Activated naive CD4-positive, alpha-beta T cell treated with anti-CD3 and anti-CD28 coated beads, Interleukin-2, amount 50 U/mL, for 16 hours (primary cell): ENCODE results near the gene DUSP22.

Source experiments
- DNase-seq: peaks from one replicate; pipeline ENCODE4 v3.0.0-alpha.2; 2020

DUSP22 gene

DNA sequence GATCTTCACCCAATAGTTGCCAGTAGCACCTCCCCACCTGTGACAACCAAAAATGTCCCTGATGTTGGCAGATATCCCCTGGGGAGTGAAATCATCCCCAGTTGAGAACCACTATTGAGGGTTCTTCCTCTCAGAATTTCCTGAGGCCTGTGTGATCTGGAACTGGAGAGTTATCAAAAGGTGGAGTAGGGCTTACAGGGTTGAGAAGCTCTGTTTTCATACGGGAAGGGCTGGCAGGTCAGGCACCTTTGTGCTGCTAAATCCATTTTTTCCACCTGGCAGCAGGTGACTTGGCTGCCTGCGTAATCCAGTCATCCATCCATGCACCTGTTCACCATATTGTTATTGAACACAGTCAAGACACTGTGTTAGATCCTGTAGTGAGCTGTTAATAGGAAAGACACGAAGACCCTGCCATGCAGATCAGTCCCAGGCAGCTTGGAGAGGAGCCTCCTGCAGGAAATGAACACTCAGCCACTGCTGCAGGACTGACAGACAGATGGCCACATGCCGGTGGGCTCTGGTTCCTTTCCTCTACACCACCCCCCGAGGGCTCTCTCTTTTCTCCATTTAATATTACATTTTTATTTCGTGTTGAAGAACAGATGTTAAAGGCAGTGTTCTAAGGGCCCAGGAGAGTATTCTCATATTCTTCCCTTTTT is 5.4 kb downstream of the DUSP22 start:
- DNase-seq = no peak

DNA sequence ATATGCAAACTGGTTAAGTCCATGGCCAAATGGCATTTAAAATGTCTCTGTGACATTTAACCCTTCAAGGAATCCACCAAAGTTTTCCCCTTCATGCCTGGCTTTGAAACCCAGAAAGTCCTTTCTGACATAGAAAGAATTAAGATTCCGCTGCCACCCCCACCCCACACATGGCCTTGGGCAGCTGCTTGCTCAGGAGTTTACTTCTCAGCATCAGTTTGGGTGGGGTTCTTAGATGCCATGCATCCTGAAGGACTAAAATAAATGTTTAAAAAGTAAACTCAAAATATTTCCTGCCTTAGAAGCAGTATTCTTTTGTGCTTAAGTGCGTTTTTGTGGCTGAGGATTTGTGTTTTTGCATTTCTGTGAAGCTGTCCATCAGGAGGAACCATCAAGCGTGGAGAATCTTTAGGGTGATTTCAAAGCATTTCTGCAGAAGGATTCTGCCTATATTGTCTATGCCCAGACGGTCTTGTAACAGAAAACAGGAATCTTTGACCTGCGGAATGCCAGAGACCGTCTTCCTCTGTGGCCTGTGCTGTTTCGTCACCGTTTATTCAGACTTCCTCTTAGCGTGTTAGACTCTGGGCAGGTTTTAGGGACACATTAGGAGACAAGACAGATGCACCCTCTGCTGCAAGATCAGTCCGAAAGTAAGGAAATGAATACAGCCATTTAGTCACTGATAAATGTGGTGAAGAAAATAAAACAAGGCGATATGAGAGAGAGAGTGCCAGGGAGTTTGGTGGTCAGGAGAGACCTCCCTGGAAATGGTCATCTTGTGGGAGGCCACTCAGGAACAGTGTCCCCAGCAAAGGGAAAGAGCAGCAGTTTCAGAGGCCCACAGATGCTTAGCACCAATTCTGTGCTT is 6.2 kb downstream of the DUSP22 start:
- DNase-seq = no peak

DNA sequence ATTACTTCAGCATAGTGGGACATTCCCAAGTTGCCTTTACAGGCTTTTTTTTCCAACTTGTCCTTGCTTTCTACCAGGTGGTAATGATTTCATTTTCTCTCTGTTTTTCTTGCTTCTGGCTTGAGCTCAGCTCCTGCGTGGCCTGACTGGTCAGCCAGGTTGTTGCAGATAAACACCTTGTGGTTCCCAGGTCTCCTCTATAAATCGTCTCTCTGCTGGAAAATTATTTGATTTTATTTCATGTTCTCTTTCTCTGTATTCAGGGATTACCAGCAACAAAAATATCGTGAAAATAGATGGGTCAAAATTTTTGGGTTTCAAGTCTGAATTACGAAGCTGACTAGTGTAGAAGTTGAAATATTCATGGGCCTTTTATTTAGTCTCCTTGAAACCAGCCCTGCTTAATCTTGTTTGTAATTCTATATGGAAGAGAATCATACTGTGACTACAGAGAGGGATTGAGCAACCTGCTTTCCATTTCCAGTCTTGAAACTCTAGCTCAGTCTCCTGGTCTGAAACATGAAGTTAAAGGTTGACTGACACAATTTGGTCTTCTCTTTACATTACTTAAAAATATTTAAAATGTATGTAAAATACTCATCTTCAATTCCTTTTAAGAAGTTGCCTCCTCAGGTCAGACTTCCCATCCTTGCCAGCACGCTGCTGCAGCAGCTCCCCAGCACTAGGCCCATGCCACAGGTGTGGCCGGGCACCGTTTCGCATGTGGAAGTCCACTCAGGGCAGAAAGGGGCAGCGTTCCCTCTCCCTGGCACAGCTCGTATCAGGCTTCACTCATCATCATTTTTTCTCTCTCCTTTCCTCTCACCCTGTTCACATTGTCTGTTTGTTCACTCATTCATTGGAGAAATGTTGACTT is 7.1 kb downstream of the DUSP22 start:
- no peak for DNase-seq

GRCh38 chr6:300026-300425 is 7.7 kb downstream of the DUSP22 start:
- DNase-seq = no peak

DNA sequence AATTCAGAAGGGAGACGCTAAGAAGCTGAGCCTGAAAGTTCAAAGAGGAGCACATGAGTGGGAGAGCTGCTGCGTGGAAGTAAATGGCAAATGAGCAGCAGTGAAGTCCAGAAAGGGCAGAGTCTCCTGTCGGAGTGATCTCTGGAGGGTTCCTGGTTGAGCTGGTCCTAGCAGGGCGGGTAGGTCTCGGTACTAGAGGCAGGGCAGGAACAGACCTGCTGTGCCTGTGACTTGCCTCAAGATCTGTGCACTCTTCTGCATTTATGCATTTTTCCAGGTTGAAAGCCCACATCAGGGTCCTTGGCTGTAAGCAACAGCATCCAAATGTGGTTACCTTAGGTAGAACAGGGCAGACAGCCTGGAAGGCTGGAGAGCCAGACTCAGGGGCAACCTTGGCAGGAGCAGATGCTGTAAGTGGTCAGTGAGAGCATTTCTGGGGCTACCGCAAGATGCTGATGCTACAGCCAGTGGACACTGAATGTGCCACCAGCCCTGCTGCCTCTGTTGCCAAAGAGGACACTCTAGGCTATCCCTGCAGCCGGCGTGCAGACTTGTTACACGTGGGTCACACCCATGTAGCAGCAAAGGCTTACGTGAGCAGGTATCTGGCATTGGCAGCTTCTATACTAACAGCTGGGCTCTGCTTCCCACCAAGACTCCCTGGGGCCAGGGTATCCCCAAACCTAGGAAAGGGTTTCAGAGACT is 8.4 kb downstream of the DUSP22 start:
- DNase-seq = no peak

DNA sequence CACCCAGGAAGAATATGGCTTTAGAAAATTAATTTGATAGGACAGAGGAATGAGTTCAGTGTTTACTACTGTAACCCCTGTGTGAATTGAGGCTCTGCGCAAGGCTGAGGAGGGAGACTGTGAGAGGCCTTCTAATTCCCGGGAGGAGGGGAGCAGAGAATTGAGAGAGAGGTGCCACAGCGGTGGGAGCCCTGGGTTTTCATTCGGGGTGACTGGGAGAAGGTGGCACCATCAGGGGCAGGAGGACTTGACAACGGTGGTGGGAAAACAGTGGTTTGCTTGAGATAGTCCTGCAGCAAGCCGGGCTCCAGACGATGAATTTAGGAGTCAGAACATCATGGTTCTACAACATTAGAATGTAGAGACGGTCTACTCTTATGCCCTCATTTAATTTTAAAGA is 9.2 kb downstream of the DUSP22 start:
- no peak for DNase-seq

DNA sequence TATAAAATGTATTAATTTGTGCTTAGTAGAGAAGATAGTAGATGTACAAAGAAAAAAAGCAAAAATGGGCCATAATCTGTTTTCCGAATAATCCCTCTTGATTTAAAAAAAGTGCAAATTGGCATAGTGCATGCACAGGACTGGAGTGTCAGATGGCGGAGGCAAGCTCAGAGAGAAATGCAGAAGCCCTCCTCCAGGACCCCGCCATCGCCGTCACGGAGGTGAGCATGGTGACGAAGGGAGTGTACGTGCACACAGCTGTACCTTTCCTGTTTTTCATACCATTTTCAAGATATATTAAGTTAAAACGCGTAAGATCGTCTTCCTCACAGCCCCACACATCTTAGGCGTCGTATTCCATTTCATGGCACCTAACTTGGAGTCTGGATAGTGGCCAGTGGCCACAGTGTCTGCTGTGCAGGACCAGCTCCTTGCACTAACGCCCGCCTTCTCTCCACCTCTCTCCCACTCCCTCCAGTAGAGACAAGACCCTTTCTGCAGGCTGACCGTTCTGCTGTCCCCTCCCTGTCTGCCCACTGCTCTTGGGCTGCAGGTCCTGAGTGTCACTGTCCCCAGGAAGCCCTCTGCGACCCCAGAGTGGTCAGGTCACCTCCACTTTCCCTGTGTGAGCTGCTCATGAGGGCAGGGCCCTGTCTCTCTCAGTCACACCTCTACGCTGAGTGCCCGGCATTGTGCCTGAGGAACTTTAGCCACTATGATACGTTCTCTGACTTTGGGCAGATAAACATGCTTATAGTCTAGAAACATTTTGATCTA is 9.8 kb downstream of the DUSP22 start:
- DNase-seq = no peak

GRCh38 chr6:302760-303159 is 10.5 kb downstream of the DUSP22 start:
- no peak for DNase-seq

DNA sequence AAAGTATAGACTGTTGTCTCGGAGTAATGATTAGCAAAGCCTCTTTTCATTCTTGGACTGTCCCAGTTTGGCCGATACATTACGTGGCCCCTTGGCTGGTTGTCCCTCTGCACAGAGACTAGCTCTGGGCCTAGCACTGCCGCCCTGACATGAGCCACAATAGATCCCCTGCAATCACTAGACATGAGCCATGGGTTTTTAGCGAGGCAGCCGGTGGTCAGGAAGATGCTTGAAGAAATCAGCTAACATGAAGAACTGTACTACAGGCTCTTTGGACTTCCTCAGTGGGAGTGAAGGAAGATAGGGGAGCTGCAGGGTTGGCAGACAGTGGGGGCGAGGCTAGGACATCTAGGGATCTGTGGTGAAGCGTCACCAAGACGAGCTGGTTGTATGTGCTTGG is 11.0 kb downstream of the DUSP22 start:
- DNase-seq = no peak

DNA sequence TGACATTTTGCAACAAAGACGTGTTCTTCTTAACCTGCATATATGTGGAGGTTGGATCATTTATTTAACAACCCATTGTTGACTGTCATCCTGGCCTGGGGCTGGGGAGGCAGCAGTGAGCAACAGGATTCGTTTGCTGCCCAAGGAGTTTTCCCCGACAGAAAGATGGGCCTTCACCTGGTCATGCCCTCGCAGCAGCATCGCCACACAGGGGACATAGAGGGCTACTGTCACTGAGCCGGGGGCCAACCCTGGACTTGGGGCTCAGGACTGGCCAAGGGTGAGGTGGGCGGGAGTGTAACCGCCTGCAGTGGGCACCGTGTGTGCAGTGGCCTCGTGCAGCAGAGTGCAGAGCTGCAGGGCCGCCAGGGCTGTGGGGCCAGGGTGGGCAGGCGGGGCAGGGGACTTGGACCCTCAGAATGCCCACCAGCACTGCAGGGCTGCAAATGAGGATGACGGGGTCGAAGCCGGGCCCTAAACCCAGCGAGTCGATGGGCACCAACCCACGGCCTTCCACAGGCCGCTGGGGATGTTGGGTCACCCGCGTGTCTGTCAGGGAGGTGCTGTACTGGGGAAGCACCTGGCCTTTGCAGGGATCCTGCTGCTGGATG is 11.8 kb downstream of the DUSP22 start:
- DNase-seq = no peak

DNA sequence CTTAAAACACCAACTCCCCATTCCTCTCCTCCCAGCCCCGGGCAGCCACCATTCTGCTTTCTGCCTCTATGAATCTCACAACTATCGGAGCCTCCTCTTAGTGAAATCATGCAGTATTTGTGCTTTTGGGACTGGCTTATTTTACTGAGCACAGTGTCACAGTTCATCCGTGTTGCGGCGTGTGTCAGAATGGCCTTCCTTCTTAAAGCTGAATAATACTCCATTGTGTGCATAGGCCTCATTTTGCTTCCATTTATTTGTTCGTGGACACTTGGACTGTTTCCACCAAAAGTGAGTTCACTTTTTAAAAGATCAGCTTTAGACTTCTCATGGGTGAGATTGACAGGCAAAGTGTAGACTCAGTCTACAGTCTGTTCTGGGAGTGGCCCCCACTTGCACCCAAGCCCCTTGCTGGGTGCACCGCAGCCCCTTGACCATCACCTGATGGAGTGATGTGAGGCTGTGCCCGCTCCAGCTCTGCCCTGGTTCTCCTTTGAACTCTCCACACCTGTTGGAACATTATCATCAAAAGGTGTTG is 12.6 kb downstream of the DUSP22 start:
- no peak for DNase-seq

- DNase-seq = no peak
Observed at GRCh38 chr6:305371-306206, 13.3 kb downstream of the DUSP22 start.

- no peak for DNase-seq
Observed at GRCh38 chr6:306641-307061, 14.4 kb downstream of the DUSP22 start.

GRCh38 chr6:307065-307814 is 15.0 kb downstream of the DUSP22 start:
- DNase-seq = no peak

DNA sequence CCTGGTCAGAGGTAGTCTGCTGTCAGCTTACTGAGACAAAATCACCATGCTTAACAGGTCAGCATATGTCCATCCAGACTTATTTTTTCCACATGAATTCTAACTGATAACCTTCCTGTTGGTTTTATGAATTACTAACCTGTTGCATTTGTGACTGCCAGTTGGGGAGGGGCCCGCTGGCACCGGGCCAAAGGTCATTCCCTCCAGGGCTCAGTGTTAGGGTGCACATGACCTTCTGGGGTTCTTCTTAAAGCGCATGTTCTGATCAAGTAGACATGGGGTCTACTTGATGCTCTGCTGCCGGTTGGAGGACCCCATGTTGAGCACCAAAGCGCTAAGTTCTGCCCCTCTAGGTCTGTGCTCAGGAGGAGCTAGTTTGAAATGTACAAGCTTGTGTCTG is 15.6 kb downstream of the DUSP22 start:
- DNase-seq = no peak

DNA sequence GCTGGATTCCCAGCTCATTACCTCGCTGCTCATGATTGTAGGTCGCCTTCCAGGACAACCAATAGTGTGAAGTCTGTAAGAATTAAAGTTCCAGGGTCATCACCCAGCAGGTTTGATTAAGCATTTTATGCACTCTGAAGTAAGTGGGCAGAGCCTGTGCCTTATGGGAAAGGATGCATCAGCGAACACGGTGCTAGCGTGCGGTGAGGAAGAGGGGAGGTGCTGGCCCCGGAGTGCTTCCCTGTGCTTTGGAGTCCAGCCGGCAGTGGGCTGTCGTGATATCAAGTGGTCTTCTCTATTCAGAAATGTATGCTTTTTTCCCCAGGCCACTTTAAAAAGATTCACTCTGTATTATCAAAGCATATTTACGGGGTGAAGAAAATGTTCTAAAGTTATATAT is 16.0 kb downstream of the DUSP22 start:
- no peak for DNase-seq

GRCh38 chr6:308768-309167 is 16.5 kb downstream of the DUSP22 start:
- no peak for DNase-seq

DNA sequence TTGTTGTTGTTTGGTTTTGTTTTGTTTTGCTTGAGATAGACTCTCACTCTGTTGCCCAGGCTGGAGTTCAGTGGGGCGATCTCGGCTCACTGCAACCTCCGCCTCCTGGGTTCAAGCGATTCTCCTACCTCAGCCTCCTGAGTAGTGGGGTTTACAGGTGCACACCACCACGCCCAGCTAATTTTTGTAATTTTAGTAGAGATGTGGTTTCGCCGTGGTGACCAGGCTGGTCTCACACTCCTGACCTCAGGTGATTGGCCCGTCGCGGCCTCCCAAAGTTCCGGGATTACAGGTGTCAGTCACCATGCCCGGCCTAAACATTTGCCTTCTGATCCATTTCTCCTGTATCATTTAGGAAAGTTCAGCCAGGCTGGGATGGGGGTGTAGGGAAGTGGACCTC is 17.7 kb downstream of the DUSP22 start:
- DNase-seq = no peak

- DNase-seq = no peak
Observed at GRCh38 chr6:310671-311070, 18.4 kb downstream of the DUSP22 start.
